CD4-positive, alpha-beta T cell treated with Interferon gamma for 1 hour (primary cell): ENCODE data around the gene LONP1.
"Not testable (repeated sequence)": the region's sequence is repeated elsewhere in the genome, so short reads cannot be mapped to it uniquely, and the experiment has no call there.

ENCODE experiments used
- DNase-seq: peaks from one replicate; pipeline ENCODE4 v3.0.0-alpha.2; 2020

LONP1 gene

GRCh38 chr19:5711713-5712161 lies 8.2 kb downstream of the LONP1 start:
- no peak for DNase-seq

GRCh38 chr19:5711025-5711424 lies 8.9 kb downstream of the LONP1 start:
- DNase-seq, result no peak

GRCh38 chr19:5707576-5708575 lies 12.1 kb downstream of the LONP1 start:
- DNase-seq, result no peak

- no peak for DNase-seq
Observed at GRCh38 chr19:5706876-5707573, 12.9 kb downstream of the LONP1 start.

- no peak for DNase-seq
Observed at GRCh38 chr19:5705552-5705951, 14.4 kb downstream of the LONP1 start.

GRCh38 chr19:5703819-5704818 lies 15.8 kb downstream of the LONP1 start:
- DNase-seq, result no peak

- not testable (repeated sequence) for DNase-seq
Observed at GRCh38 chr19:5702053-5702410, 17.9 kb downstream of the LONP1 start.

- no peak for DNase-seq
Observed at GRCh38 chr19:5700455-5701092, 19.4 kb downstream of the LONP1 start.

GRCh38 chr19:5698635-5699422 lies 21.1 kb downstream of the LONP1 start:
- DNase-seq, result no peak

GRCh38 chr19:5697890-5698634 lies 21.9 kb downstream of the LONP1 start:
- no peak for DNase-seq

- DNase-seq, result no peak
Observed at GRCh38 chr19:5697022-5697889, 22.7 kb downstream of the LONP1 start.

GRCh38 chr19:5696196-5697021 lies 23.5 kb downstream of the LONP1 start:
- DNase-seq, result no peak

- no peak for DNase-seq
Observed at GRCh38 chr19:5695649-5696195, 24.2 kb downstream of the LONP1 start.

GRCh38 chr19:5694956-5695648 lies 24.8 kb downstream of the LONP1 start:
- no peak for DNase-seq

GRCh38 chr19:5694167-5694955 lies 25.6 kb downstream of the LONP1 start:
- DNase-seq, result no peak
